ENCODE results near the gene PNPLA7. TPM values are rescaled to one million over a fixed set of nuclear protein-coding genes. Genes with fewer than 3 reads are reported as not detected.

Gene PNPLA7
- total and polyA plus RNA-seq, 12 donors = 0.83 to 22.6 (median 9.4) TPM

DNA sequence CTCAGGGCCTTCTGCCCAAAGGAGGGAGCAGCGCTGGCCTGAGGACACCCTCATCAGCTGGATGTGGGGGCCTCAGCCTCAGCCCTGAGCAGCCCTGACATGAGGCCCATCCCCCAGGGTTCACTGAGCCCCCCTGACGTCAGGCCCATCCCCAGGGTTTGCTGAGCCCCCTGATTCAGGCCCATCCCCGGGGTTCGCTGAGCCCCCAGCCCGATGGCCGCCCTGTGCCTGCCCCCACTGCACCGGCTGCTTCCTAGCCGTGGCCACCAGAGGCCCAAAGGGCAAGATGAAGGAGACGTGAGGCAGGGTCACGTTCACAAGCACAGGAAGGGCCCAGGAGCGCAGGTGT, 71.6 kb downstream of the PNPLA7 start:
- H3K4me1 ChIP-seq = peaks cover 0 to 12% (median 0%) of the 10 kb centered on the region in 9 donors
- peaks cover 0 to 26% (median 7%) of the 10 kb centered on the region in 11 donors for H3K9me3 ChIP-seq
- DNase-seq (no peak), ATAC-seq (peak in 1 of 8 donors; percentile 32)
- H3K27me3 ChIP-seq = no peaks in the 10 kb centered on the region
- TF ChIP-seq CTCF (IDR thresholded peaks at IDR 0.05) = no peak
- no peak overlapping the region for H3K4me3 ChIP-seq
- WGBS, 2 donors = 87 to 88% methylated on average over 11 of the region's 11 CpGs
- intact Hi-C loops (cut with DNase I) = no loop called here
- H3K27ac ChIP-seq = no peak overlapping the region
- H3K36me3 ChIP-seq = peaks cover 0 to 24% (median 0%) of the 10 kb centered on the region in 9 donors

GRCh38 chr9:137477778-137478612, 72.2 kb downstream of the PNPLA7 start:
- H3K27ac ChIP-seq = no peak overlapping the region
- peaks cover 0 to 12% (median 0%) of the 10 kb centered on the region in 9 donors for H3K4me1 ChIP-seq
- 81 to 84% methylated on average over 29 of the region's 29 CpGs for WGBS, 2 donors
- peaks cover 0 to 26% (median 7%) of the 10 kb centered on the region in 11 donors for H3K9me3 ChIP-seq
- peaks cover 0 to 24% (median 0%) of the 10 kb centered on the region in 9 donors for H3K36me3 ChIP-seq
- no peak for TF ChIP-seq CTCF (IDR thresholded peaks at IDR 0.05)
- DNase-seq = no peak
- ATAC-seq = peak in 1 of 8 donors; percentile 20
- intact Hi-C loops (cut with DNase I) = no loop called here
- H3K27me3 ChIP-seq = no peaks in the 10 kb centered on the region
- no peak overlapping the region for H3K4me3 ChIP-seq

DNA sequence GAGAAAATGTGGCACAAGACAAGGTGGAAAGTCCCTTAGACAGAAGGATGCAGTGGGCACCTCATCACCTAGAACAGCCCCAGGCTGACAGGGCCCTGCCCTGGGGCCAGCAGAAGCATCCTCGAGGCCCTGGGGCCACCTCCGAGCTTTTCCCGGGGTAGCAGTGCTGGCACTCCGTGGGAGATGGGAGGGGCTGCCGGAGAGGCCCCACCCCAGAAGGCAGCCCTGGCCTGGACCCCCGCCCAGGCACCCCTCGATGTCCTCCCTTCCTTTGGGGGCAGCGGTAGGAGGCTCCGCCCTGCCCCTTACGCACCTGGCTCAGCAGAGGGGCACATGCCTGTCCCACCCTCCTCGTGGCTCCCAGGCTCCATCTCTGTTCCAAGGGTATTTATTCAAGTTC, 73.3 kb downstream of the PNPLA7 start:
- H3K9me3 ChIP-seq = peaks cover 0 to 26% (median 7%) of the 10 kb centered on the region in 11 donors
- TF ChIP-seq CTCF (IDR thresholded peaks at IDR 0.05) = no peak
- DNase-seq = no peak
- H3K27ac ChIP-seq = no peak overlapping the region
- peaks cover 0 to 3% (median 0%) of the 10 kb centered on the region in 9 donors for H3K4me1 ChIP-seq
- H3K36me3 ChIP-seq = peaks cover 0 to 24% (median 0%) of the 10 kb centered on the region in 9 donors
- H3K27me3 ChIP-seq = no peaks in the 10 kb centered on the region
- ATAC-seq = peak in 1 of 8 donors; percentile 23
- H3K4me3 ChIP-seq = no peak overlapping the region
- WGBS, 2 donors = 89 to 91% methylated on average over 11 of the region's 11 CpGs
- intact Hi-C loops (cut with DNase I) = no loop called here

DNA sequence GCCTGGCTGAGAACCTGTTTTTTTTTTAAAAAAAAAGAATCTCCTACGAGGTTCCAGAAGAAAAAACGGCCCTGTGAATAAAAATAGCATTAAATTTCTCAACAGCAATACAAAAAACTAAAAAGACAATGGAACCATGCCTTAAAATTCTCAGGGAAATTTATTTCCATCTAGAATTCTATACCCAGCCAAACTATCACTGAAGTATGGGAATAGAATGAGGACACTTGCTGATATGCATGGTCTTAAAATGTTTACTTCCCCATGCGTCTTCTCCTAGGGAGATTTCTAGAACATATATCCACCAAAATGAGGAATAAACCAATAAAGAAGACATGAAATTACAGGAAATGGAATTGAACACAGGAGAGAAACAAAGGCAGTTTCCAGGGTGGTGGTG, 74.5 kb downstream of the PNPLA7 start:
- Histone ChIP-seq H3K36me3 (peaks cover 0 to 23% (median 0%) of the 10 kb centered on the region in 9 donors), H3K4me3 (no peak overlapping the region), H3K27me3 (no peaks in the 10 kb centered on the region), H3K4me1 (no peaks in the 10 kb centered on the region), H3K27ac (no peak overlapping the region), H3K9me3 (peaks cover 0 to 26% (median 7%) of the 10 kb centered on the region in 11 donors)
- intact Hi-C loops (cut with DNase I) = no loop called here
- ATAC-seq (no peak), DNase-seq (no peak)
- WGBS, 2 donors = 87 to 88% methylated on average over 3 of the region's 3 CpGs
- no peak for TF ChIP-seq CTCF (IDR thresholded peaks at IDR 0.05)

Data from heart right ventricle (tissue), 16 donors.